Type B pancreatic cell (in vitro differentiated cells): ENCODE data around the gene CISH. TPM values are rescaled to one million over a fixed set of nuclear protein-coding genes. Genes with fewer than 3 reads are reported as not detected.

Experiments used
- DNase-seq: peaks from one replicate; pipeline ENCODE4 v3.0.0; 2021; ENCODE audit warnings: mixed read lengths; ENCODE audit not compliant: unreplicated experiment; ENCODE audit errors: extremely low spot score
- H3K27ac Mint-ChIP-seq: 2 replicates; pipeline ENCODE4 v1.8.0; 2021; ENCODE audit warnings: mild to moderate bottlenecking, mixed read lengths
- H3K27me3 Mint-ChIP-seq: 2 replicates; pipeline ENCODE4 v1.8.0; 2021; ENCODE audit warnings: mixed read lengths
- H3K36me3 Mint-ChIP-seq: 2 replicates; pipeline ENCODE4 v1.8.0; 2021; ENCODE audit warnings: mixed read lengths
- H3K4me1 Mint-ChIP-seq: one replicate; pipeline ENCODE4 v1.8.0; 2021; ENCODE audit warnings: mixed read lengths; ENCODE audit not compliant: unreplicated experiment
- H3K4me3 Mint-ChIP-seq: 2 replicates; pipeline ENCODE4 v1.8.0; 2021; ENCODE audit warnings: mild to moderate bottlenecking, mixed read lengths
- H3K9me3 Mint-ChIP-seq: 2 replicates; pipeline ENCODE4 v1.8.0; 2021; ENCODE audit warnings: mixed read lengths
- CTCF ChIP-seq: fragments of 200-600 bp; sonication (generic); conservative IDR thresholded peaks from 2 replicates; pipeline ENCODE4 v1.5.0; 2021; ENCODE audit warnings: antibody characterized with exemption, mild to moderate bottlenecking
- total RNA-seq: library from RNA; stranded (reverse); gene quantifications from 2 replicates; pipeline ENCODE4 v1.2.1, GENCODE V29; 2021; ENCODE audit warnings: low replicate concordance

CISH gene
- total RNA-seq, 1 donor from 2014 or later: 7.0 TPM

DNA sequence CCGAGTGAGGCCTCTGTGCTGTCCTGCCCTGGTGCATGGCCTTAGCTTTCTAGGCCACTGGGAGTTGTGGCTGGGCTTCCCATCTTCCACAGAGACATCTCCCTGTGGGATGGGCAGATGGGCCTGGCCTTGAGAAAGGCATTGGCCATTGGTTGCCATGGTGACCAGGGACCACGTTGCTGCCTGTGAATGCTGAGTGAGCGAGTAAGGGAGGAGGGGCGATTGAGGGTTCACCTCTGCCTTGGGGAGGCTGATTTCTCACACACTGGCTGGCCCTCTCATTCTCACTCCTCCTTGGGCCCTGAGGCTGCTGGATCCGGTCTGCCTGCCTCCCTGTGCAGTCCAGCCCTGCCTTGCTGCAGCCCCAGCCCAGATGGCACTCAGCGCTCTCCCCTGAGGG, 36.7 kb upstream of the CISH start:
- no peak for TF ChIP-seq CTCF
- Mint-ChIP-seq H3K27me3 (no peaks in the 10 kb centered on the region), H3K36me3 (peaks cover 7% of the 10 kb centered on the region), H3K27ac (no peak overlapping the region), H3K9me3 (no peaks in the 10 kb centered on the region), H3K4me1 (peaks cover 8% of the 10 kb centered on the region), H3K4me3 (no peak overlapping the region)
- no peak for DNase-seq

GRCh38 chr3:50645378-50645777, 33.8 kb upstream of the CISH start:
- H3K27ac Mint-ChIP-seq: no peak overlapping the region
- H3K4me3 Mint-ChIP-seq: no peak overlapping the region
- TF ChIP-seq CTCF: no peak
- peaks cover 14% of the 10 kb centered on the region for H3K36me3 Mint-ChIP-seq
- DNase-seq: no peak
- peaks cover 4% of the 10 kb centered on the region for H3K4me1 Mint-ChIP-seq
- no peaks in the 10 kb centered on the region for H3K27me3 Mint-ChIP-seq
- no peaks in the 10 kb centered on the region for H3K9me3 Mint-ChIP-seq

DNA sequence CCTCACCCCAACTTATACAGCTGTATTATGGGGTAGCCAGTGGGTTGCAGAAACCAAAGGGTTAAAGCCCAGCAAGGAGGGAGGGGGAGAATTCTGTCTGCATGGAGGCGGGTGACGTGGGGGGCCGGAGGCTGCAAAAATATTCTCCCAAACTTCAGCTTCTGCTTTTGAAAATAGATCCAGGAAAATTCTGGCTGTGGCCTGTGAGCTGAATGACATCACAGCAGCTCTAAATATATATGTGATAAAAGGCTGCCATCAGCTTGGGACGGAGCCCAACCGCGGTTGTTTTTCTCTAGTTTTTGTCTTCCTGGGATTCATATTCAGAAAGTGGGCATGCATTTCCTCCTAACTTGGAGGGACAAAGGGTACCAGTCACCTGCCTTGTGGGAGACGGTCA, 33.0 kb upstream of the CISH start:
- no peaks in the 10 kb centered on the region for H3K27me3 Mint-ChIP-seq
- no peak for TF ChIP-seq CTCF
- peaks cover 4% of the 10 kb centered on the region for H3K4me1 Mint-ChIP-seq
- no peak for DNase-seq
- no peak overlapping the region for H3K4me3 Mint-ChIP-seq
- H3K36me3 Mint-ChIP-seq: peaks cover 14% of the 10 kb centered on the region
- H3K27ac Mint-ChIP-seq: no peak overlapping the region
- H3K9me3 Mint-ChIP-seq: no peaks in the 10 kb centered on the region

- Mint-ChIP-seq H3K27me3 (no peaks in the 10 kb centered on the region), H3K4me3 (no peak overlapping the region), H3K27ac (no peak overlapping the region), H3K36me3 (peaks cover 14% of the 10 kb centered on the region), H3K9me3 (no peaks in the 10 kb centered on the region), H3K4me1 (peaks cover 13% of the 10 kb centered on the region)
- TF ChIP-seq CTCF: no peak
- no peak for DNase-seq
Observed at GRCh38 chr3:50642382-50642781, 30.8 kb upstream of the CISH start.

GRCh38 chr3:50639055-50639494, 27.5 kb upstream of the CISH start:
- no peak overlapping the region for H3K4me3 Mint-ChIP-seq
- TF ChIP-seq CTCF: no peak
- H3K9me3 Mint-ChIP-seq: no peaks in the 10 kb centered on the region
- no peak for DNase-seq
- H3K27me3 Mint-ChIP-seq: no peaks in the 10 kb centered on the region
- H3K27ac Mint-ChIP-seq: peak overlapping the region; percentile 66
- peaks cover 6% of the 10 kb centered on the region for H3K36me3 Mint-ChIP-seq
- peaks cover 19% of the 10 kb centered on the region for H3K4me1 Mint-ChIP-seq

DNA sequence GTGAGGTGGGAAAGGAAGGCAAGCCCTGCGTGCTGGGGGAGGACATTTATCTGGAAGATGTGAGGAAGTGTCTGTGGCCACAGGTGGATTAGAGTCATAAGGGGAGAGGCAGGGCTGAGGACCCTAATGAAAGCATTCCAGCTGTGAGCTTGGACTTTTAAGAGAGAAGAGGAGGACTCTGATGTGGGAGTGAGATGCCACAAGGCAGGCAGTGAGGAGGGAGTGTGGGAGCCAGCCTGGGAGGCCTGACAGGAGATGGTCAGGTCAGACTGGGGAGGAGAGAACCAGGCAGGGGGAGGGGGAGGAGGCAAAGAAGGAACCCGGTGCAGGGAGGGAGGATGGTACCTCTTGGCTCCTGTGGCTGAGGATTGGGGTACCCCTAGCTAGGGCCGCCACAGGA, 26.4 kb upstream of the CISH start:
- H3K4me1 Mint-ChIP-seq: peaks cover 26% of the 10 kb centered on the region
- TF ChIP-seq CTCF: no peak

More for the DNA sequence above, 26.4 kb upstream of the CISH start:
- no peak overlapping the region for H3K4me3 Mint-ChIP-seq
- H3K27ac Mint-ChIP-seq: no peak overlapping the region
- H3K27me3 Mint-ChIP-seq: no peaks in the 10 kb centered on the region
- H3K9me3 Mint-ChIP-seq: no peaks in the 10 kb centered on the region
- peaks cover 6% of the 10 kb centered on the region for H3K36me3 Mint-ChIP-seq
- DNase-seq: no peak
